ENCODE measurements around the gene RSPO3. TPM values are rescaled to one million over a fixed set of nuclear protein-coding genes. Genes with fewer than 3 reads are reported as not detected.
A peak's percentile ranks its signal among the peaks of the same experiment; 100 is the strongest.

The RSPO3 gene
- total RNA-seq, 1 donor from 2014 or later = 0.53 TPM

DNA sequence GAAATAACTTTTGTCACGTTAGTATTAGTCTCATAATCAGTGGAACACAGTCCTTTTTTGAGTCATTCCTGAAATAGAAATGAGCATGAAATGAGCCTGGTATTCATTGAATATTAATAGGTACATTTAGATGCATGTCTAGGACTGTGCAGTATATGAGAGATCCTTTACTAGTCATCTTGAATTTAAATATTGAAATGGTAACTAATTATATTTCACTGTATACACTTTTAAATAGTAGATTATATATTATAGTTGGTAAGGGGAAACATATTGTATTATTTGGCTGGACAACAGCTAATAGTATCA is 59.4 kb downstream of the RSPO3 start:
- Histone ChIP-seq H3K9me3 (no peaks in the 10 kb centered on the region), H3K27me3 (no peaks in the 10 kb centered on the region), H3K36me3 (no peaks in the 10 kb centered on the region), H3K4me1 (no peaks in the 10 kb centered on the region), H3K4me3 (no peak overlapping the region), H3K27ac (no peak overlapping the region)
- intact Hi-C loops (cut with DNase I) = no loop called here
- TF ChIP-seq, protein P1, sequence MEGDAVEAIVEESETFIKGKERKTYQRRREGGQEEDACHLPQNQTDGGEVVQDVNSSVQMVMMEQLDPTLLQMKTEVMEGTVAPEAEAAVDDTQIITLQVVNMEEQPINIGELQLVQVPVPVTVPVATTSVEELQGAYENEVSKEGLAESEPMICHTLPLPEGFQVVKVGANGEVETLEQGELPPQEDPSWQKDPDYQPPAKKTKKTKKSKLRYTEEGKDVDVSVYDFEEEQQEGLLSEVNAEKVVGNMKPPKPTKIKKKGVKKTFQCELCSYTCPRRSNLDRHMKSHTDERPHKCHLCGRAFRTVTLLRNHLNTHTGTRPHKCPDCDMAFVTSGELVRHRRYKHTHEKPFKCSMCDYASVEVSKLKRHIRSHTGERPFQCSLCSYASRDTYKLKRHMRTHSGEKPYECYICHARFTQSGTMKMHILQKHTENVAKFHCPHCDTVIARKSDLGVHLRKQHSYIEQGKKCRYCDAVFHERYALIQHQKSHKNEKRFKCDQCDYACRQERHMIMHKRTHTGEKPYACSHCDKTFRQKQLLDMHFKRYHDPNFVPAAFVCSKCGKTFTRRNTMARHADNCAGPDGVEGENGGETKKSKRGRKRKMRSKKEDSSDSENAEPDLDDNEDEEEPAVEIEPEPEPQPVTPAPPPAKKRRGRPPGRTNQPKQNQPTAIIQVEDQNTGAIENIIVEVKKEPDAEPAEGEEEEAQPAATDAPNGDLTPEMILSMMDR (IDR thresholded peaks at IDR 0.05) = no peak
- DNase-seq (ENCODE audit: low spot score in 2 of 2) = no peak

GRCh38 chr6:127178746-127179145 is 60.3 kb downstream of the RSPO3 start:
- no peak overlapping the region for H3K4me3 ChIP-seq
- no peaks in the 10 kb centered on the region for H3K9me3 ChIP-seq
- no peak for DNase-seq (ENCODE audit: low spot score in 2 of 2)
- no peaks in the 10 kb centered on the region for H3K4me1 ChIP-seq
- no peaks in the 10 kb centered on the region for H3K27me3 ChIP-seq
- H3K36me3 ChIP-seq = no peaks in the 10 kb centered on the region
- TF ChIP-seq, protein P1 (IDR thresholded peaks at IDR 0.05) = no peak
- H3K27ac ChIP-seq = no peak overlapping the region
- intact Hi-C loops (cut with DNase I) = no loop called here

DNA sequence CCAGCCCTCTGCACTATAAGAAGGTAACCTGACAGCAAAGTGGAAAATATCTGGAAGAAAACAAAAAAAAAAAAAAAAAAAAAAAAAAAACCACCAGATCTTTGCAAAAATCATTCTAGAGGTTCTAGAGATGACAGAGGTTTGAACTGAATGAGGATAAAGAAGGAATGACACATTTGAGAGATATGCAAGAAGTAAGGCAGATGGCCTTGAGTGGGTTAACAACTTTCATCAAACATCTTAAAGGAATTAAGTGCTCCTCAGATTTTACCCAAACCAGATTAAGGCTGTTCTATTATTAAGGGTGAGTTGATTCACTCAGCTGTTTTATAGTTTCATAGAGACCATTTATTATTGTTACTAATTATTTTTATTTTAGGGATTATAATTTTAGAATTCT is 62.0 kb downstream of the RSPO3 start:
- DNase-seq (ENCODE audit: low spot score in 2 of 2) = no peak
- Histone ChIP-seq H3K27me3 (no peaks in the 10 kb centered on the region), H3K36me3 (no peaks in the 10 kb centered on the region), H3K27ac (no peak overlapping the region), H3K4me1 (no peaks in the 10 kb centered on the region), H3K4me3 (no peak overlapping the region), H3K9me3 (no peaks in the 10 kb centered on the region)
- intact Hi-C loops (cut with DNase I) = no loop called here
- TF ChIP-seq, protein P1 (IDR thresholded peaks at IDR 0.05) = no peak

DNA sequence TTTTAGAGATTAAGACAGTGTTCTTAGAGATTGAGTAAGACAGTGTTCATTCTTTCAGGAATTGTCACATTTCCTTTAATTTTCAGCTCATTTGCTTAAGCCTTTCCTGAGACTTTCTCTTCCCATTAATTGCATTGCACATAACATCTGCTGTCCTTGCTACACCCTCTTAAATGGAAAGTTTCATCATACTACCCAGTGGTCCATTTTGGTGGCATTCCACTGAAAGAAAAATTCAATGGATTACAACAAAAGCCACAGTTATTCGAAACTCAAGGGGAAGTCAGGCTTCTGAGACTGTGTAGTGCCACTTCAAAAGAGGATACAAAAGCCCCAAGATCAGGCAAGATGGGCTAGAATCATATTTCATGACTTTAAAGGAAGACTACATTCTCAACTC is 64.0 kb downstream of the RSPO3 start:
- TF ChIP-seq, protein P1 (IDR thresholded peaks at IDR 0.05) = no peak
- Histone ChIP-seq H3K4me1 (no peaks in the 10 kb centered on the region), H3K9me3 (no peaks in the 10 kb centered on the region), H3K4me3 (no peak overlapping the region), H3K27ac (no peak overlapping the region), H3K36me3 (no peaks in the 10 kb centered on the region), H3K27me3 (no peaks in the 10 kb centered on the region)
- DNase-seq (ENCODE audit: low spot score in 2 of 2) = no peak
- intact Hi-C loops (cut with DNase I) = no loop called here

DNA sequence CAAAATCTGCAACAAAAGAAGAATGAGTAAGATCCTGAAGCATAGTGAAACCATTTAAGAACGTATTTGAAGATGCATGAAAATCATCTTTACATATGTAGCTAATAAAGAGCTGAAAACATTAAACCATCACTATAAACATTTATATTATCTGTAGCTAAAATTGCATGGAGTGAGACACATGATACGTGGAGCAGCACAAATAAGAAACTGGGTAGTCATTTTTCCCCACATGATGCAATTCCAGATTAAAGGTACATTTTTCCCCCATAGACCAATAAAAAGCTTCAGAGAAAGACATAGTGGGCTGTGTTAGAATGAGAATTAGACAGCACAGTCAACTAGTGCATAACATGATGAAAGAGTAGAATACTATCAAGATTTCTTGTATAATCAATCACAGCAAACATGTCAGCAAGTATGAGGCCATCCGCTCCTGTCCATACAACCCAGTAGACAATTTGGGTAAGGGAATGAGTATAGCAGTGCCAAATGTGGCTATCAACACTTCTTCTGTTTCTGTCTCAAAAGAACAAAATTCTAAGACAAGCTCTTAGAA is 67.0 kb downstream of the RSPO3 start:
- no peak overlapping the region for H3K4me3 ChIP-seq
- no peaks in the 10 kb centered on the region for H3K36me3 ChIP-seq
- no peak overlapping the region for H3K27ac ChIP-seq
- intact Hi-C loops (cut with DNase I) = no loop called here
- H3K9me3 ChIP-seq = no peaks in the 10 kb centered on the region
- TF ChIP-seq, protein P1 (IDR thresholded peaks at IDR 0.05) = no peak
- no peaks in the 10 kb centered on the region for H3K27me3 ChIP-seq
- no peaks in the 10 kb centered on the region for H3K4me1 ChIP-seq
- DNase-seq (ENCODE audit: low spot score in 2 of 2) = no peak

DNA sequence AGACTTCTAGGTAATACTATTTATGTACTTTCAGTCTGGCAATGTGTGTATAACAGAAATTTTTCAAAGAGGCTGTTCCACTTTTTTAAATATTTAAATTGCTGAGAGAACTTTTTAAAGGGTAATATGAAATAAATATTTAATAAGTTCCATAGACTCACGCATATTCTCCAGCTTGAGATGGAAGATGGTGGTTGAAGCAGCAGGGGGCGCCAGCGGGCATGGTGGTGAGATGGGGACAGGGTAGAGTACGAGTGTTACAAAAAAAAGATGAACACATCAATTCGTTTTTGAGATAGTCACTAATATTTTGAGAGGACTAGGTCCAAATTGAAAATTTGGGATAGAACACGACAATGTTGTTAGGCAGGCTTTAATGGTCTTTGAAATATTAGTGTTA is 68.4 kb downstream of the RSPO3 start:
- Histone ChIP-seq H3K4me3 (no peak overlapping the region), H3K9me3 (no peaks in the 10 kb centered on the region), H3K4me1 (no peaks in the 10 kb centered on the region), H3K27me3 (no peaks in the 10 kb centered on the region), H3K36me3 (no peaks in the 10 kb centered on the region), H3K27ac (no peak overlapping the region)
- intact Hi-C loops (cut with DNase I) = no loop called here
- DNase-seq (ENCODE audit: low spot score in 2 of 2) = peak; percentile 13 to 64
- TF ChIP-seq, protein P1 (IDR thresholded peaks at IDR 0.05) = peak in 1 of 3 experiments; percentile 25

Measured in ascending aorta (tissue), 2 donors.